ENCODE measurements around the gene ARL6IP4.

The ARL6IP4 gene

GRCh38 chr12:122991623-122992275 lies 11.3 kb downstream of the ARL6IP4 start:
- DNase-seq, result no peak

GRCh38 chr12:122992386-122992785 lies 11.9 kb downstream of the ARL6IP4 start:
- DNase-seq, result no peak

- DNase-seq, result no peak
Measured at GRCh38 chr12:122994140-122994675, 13.7 kb downstream of the ARL6IP4 start.

- DNase-seq, result no peak
Measured at GRCh38 chr12:122994781-122995502, 14.5 kb downstream of the ARL6IP4 start.

- DNase-seq, result no peak
Measured at GRCh38 chr12:122995503-122996187, 15.2 kb downstream of the ARL6IP4 start.

GRCh38 chr12:122996188-122996601 lies 15.7 kb downstream of the ARL6IP4 start:
- no peak for DNase-seq

- DNase-seq, result no peak
Measured at GRCh38 chr12:122996621-122997342, 16.3 kb downstream of the ARL6IP4 start.

GRCh38 chr12:122997343-122998250 lies 17.1 kb downstream of the ARL6IP4 start:
- DNase-seq, result no peak

GRCh38 chr12:122998316-122998715 lies 17.8 kb downstream of the ARL6IP4 start:
- DNase-seq, result no peak

GRCh38 chr12:122999196-122999946 lies 18.9 kb downstream of the ARL6IP4 start:
- DNase-seq, result no peak

- no peak for DNase-seq
Measured at GRCh38 chr12:122999986-123000420, 19.5 kb downstream of the ARL6IP4 start.

GRCh38 chr12:123000578-123000977 lies 20.1 kb downstream of the ARL6IP4 start:
- no peak for DNase-seq

- DNase-seq, result no peak
Measured at GRCh38 chr12:123001464-123001863, 21.0 kb downstream of the ARL6IP4 start.

- no peak for DNase-seq
Measured at GRCh38 chr12:123003257-123003656, 22.8 kb downstream of the ARL6IP4 start.

- DNase-seq, result no peak
Measured at GRCh38 chr12:123004287-123004686, 23.8 kb downstream of the ARL6IP4 start.

GRCh38 chr12:123005081-123005626 lies 24.7 kb downstream of the ARL6IP4 start:
- no peak for DNase-seq

GRCh38 chr12:123006977-123007376 lies 26.5 kb downstream of the ARL6IP4 start:
- no peak for DNase-seq

GRCh38 chr12:123010110-123010509 lies 29.6 kb downstream of the ARL6IP4 start:
- no peak for DNase-seq

- no peak for DNase-seq
Measured at GRCh38 chr12:123010681-123011080, 30.2 kb downstream of the ARL6IP4 start.

GRCh38 chr12:123011701-123012100 lies 31.2 kb downstream of the ARL6IP4 start:
- DNase-seq, result no peak

Measured in NCI-H748 treated with DMSO at 0.1 percent for 48 hours (cell line).